GM21619 (cell line): ENCODE results near the gene CALR3.
"Not testable (repeated sequence)": the region's sequence is repeated elsewhere in the genome, so short reads cannot be mapped to it uniquely, and the experiment has no call there.

Source experiments
- ATAC-seq: cut with Tn5 transposase; IDR thresholded peaks from one replicate; pipeline ENCODE4 v1.9.1; 2021; ENCODE audit not compliant: unreplicated experiment

The CALR3 gene

DNA sequence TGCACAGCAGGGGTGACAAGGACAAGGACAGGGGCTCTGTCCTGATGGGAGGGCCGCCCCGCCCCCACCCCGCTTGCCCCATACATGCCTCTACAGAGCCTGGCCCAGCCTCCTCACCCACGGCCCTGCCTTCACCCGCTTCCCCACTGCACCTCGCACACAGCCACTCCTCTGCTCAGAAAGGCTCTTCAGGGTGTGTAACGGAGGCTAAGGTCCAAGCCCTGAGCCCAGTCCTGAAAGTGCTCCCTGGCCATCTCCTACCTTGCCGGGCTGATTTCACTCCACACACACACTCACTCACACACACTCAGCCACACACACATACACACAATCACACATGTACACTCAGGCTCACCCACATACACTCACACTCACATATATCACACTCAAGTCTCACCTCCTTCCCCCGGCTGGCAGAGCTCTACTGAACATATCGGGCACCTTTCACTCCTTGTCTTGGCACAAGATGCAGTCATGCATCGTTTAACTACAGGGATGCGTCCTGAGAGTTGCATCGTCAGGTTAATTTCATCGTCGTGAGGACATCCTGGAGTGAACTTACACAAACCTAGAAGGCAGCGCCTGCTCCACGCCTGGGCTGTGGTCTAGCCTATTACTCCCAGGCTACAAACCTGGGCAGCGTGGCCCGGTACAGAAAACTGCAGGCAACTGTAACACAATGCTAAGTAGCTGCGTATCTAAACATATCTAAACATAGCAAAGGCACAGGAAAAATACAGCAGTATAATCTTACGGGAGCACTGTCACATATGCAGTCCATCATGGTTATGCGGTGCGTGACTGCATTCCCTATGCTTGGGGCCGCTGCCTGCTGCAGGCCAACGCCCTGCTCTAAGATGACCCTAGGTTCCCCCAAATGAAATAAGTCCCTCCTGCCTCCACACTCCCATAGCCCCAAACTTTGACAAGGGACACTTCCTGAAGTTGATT is 37.3 kb downstream of the CALR3 start:
- ATAC-seq: no peak

DNA sequence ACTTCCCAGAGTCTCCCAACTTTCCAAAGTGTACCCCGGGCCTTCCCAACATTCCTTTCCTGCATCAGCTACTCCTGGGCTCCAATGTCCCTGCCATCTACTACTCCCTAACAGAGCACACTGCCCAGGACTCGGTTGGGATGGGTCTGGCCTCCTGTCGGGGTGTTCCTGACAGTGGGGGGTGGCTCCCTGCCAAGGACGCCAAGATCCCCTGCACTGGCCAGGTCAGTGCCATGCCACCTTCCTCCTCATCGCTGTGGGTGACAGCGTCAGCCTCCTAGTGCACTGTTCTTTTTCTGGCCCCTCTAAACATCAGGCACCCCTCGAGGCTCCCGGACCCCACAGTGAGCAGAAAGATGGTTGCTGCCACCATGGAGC is 38.0 kb downstream of the CALR3 start:
- no peak for ATAC-seq

DNA sequence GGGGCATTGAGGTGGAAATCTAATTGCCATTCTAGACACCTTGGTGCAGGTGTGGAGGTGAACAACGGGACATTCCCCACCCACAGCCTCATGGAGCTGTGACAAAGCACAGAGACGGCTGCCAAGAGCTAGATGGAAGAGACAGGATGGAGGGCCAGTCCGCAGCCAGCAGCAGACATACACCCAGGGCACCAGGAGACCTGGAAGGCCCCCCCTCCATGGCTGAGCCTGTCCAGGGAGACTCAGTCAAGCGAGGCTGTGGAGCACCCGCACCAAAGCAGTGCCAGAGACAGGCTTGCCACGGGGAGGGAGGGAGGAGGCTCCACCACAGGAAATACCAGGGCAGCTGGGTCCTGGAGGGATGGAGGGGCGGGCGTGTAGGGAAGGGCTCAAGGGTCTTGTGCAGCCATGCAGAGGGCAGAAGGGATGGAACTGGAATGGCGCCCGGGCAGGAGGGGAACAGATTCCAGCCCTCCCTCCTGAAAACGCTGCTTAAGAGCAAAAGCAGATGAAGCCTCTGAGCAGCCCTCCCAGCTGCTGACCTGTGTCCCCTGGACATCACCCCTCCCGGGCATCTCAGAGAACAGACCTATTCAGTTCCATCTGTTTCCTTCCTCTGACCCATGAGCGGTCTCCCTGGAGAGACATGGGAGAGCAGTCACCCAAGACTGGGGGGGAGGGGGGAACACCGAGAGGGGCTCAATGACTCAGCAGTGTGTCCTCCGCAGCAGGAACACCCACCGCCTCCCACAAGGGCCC is 38.6 kb downstream of the CALR3 start:
- no peak for ATAC-seq

DNA sequence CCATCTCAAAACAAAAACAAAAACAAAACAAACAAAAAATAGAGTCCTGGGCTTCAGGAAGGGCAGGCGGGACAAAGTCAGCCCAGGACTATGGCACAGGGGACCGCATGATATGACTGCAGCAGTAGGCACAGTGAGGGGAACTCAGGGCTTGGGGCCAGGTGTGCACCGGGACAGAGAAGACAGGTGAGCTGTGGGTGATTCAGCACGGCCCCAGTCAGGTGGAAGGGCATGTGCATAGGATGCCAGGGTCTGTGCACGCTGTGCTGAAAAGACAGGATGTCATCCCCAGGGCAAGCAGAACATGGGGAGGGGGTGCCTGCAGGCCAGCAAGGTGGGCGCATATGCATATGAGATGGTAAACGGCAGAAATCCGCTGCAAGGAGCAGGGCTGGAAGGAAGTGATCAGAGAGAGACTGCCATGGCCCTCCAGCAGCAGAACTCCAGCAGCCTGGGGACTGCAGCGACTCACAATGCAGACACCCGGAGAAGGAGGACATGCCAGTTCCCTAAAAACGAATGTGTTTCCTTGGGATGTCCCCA is 39.2 kb downstream of the CALR3 start:
- ATAC-seq: no peak

DNA sequence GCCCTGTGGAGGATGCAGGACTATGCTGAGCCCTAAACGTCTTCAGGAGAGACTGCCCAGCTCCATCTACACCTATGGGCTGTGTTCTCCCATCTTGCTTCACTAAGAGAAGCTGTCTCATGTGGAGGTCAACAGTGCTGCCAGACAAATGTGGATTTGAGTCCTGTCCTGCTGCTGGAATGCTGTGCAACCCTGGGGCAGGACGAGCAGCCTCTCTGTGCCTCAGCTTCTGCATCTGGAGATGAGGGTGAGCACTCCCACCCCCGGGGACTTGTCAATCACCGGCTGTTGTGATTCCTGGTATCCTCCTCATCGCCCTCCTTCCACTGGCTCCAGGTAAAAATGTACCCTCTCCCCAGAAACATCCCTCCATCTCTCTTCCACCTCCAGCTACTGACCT is 40.5 kb downstream of the CALR3 start:
- no peak for ATAC-seq

DNA sequence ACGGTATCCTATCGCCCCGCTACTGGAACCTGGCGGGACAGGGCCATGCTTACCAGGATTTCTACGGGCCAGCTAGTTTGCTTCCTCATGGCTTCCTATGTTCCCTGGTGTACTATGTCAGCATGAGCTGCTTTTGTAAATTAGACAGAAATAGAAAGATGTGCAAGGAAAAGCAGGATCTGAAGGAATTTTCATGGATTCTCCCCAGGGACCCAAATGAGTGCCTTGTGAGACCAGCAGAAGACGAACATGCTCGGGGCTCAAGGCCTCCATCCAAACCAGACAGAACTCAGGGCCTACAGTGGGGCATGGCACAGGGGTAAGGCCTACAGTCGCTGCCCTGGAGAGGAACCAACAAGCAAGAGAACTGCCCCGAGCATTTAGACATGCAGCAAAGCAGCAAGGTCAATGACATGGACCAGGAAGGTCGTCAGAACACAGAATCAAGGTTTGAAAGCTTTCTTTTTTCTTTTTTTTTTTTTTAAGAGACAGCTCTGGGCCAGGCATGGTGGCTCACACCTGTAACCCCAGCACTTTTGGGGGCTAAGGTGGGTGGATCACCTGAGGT is 41.5 kb downstream of the CALR3 start:
- no peak for ATAC-seq

DNA sequence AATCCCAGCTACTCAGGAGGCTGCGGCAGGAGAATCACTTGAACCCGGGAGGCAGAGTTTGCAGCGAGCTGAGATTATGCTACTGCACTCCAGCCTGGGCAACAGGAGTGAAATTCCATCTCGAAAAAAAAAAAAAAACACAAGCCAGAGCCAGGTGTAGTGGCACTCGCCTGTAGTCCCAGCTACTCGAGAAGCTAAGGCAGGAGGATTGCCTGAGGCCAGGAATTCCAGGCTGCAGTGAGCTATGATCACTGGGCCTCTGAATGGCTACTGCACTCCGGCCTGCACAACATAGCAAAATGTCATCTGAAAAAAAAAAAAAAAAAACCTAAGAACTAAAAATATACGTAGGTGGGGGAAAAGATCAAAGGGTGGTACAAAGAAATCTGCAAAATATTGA is 43.6 kb downstream of the CALR3 start:
- ATAC-seq: no peak

DNA sequence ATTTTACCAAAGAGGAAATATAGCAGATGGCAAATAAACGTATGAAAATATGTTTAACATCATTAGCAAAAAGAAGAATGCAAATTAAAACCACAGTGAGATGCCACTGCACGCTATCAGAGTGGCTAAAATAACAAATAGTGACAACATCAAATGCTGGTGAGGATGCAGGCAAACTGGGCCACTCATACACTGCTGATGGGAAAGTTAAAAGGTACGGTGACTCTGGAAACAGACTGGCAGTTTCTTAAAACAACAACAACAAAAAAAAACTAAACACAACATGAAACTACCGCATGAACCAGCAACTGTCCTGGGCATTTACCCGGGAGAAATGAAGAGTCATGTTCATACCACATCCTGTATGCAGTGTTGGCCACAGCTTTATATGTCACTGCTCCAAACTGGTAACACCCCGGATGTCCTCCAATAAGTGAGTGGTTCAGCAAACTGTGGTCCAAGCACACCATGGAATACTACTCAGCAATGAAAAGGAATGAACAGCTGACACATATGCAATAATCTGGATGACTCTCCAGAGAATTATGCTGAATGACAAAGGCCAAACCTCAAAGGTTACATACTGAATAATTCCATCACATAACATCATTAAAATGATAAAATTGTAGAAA is 46.5 kb downstream of the CALR3 start:
- peak; percentile 41 for ATAC-seq

DNA sequence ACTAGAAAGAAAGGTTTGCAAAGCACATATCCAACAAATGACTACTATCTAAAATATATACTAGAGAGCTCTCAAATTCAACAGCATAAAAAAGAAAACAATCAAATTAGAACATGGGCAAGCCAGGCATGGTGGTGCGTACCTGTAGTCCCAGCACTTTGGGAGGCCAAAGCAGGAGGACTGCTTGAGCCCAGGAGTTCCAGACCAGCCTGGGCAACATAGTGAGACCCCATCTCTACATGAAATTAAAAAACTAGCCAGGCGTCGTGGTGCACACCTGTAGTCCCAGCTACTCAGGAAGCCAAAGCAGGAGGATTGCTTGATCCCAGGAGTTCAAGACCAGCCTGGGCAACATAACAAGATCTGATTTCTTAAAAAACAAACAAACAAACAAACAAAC is 47.1 kb downstream of the CALR3 start:
- ATAC-seq: not testable (repeated sequence)

DNA sequence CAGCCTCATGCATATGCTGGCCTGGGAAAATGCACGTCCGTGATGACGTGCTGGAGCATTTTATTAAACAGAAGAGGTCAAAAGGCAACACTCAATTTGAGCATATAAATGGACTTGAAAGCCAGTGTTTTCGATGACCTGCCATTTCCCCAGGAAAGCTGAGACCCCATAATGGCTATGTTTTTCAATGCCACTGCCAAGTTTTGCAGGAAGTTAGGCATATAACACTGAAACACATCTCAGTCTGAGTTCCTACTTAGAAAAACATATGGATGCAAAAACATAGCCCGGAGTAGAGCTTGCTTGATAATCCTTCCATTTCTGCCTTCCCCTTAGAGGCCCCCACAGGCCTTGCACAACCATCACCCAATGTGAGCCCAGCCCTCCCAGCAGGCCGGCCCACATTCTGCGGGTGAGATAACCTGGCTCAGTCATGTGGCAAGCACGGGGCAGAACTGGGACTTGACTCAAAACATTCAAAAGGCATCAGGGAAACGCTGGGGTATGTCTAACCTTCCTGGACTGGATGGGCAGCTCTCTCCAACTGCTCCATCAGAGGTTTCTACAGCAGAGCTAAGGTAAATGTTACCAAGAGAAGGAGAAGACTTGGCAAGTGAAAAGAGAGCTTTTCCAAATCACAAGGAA is 49.1 kb downstream of the CALR3 start:
- no peak for ATAC-seq

DNA sequence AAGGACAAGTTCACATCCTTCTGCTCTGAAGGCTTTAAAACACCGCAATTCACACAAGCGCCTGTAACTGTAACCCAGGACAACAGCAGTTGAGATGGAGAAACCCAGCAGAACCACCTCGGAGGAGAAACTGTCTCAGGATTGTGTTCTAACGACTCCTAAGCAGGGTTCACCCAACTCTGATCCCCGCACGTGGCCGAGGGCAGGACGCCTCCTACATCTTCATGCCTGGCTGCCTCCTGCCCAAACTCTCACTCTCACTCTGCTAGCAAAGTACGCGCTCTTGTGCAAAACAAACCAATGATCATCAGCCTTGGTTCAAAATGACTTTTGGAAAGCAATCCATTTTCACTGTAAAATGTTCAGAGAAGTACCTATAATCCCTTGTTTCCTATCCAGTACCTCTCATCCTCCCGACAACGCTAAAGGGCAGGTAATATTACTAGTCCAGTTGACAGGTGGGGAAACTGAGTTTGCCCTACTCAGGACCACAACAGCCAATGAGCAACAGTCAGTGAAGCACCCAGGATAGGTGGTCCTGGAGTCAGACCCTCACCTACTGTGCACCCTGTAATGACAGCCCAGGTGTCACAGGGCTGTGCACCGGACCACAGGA is 49.8 kb downstream of the CALR3 start:
- no peak for ATAC-seq

DNA sequence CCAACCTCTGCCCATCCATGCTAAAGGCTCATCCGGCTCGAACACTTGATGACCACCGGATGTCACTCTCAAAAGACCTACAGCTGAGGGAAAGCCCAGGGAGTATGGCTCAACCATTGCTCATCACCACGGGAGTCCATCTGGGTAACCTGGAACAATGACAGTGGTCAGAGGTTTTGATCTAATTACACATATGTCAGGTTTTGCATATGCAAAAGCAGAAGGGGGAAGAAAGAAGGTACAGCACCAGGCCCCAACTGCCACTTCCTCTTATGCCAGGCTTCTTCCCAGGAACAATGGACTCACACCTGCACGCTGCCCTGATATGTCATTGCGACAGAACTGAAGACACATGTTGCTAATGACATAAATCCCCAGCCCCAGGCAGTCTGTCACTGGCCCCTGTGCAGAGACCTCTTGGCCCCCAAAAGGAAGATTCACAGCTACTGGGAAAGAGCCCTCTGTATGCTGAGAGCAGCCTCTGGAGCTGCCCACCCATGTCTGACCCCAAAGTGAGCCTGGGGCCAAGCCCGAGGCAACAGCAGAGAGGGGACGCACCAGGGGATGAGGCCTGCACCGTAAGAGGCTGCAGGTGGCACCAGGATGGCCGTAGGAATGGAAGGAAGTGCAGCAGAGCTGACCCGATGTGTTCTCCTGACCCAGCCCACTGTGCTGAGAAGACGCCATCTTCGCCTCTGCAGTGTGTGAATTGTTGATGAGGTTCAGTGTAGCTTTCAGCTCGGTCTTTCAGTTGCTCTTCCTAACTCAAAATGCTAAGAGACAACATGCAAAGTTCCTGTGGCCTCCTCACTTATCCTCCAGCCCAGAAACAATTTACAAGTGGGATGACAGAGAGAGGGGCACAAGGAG is 50.5 kb downstream of the CALR3 start:
- peak; percentile 36 for ATAC-seq

DNA sequence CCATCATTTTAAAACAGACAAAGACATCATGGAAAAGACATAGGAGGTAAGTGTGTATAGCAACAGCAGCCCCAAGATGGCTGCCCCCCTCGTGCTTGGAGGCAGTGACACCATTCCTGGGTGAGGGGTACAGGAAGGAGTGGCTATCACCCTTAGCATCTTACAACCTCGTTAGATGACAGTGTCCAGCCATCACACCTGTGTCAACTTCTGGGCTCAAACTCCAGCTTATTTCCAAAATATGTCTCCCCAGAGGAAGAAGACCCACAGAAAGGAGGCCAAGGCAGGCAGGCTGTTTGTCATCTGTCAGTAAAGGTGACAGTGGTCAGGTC is 51.7 kb downstream of the CALR3 start:
- ATAC-seq: no peak

DNA sequence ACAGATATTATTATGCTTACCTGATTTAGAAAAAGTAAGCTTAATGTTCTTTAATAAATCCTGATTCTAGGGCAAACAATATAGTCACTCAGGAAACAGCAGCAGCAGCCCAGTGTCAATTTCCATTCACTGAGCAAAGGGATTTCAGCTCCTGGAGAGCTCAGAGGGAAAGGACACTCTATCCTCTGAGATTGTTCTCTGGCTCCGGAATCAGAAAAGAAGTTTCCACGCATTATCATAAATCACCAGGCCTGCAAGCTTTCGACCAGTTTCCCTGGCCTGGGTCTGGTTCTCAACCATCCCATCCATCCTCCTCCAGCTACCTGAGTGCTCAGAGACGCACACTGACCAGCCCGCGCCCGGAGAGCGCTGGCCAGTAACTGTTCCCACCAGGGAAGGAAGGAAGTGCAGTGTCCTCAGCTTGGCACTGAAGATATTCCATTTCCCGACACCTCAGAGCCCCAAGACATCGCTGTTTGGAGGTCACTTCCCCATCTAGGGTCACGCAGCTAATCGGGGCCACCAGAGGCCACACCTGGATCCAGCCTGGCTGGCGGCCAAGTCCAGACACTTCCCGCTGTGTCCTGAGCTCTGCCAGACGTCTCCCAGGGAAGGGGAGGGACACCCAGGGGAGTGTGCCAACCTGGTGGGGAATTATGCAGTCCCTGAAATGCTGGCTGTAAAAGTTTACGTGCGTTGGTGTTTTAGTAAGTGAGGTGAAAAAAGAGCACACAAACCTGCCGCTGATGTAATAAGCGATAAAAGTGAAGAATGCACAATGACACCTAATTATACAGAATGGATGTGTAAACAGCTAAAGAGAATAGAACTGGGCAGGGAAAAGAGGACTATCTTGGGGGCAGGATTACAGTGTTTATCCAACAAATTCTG is 53.3 kb downstream of the CALR3 start:
- no peak for ATAC-seq

DNA sequence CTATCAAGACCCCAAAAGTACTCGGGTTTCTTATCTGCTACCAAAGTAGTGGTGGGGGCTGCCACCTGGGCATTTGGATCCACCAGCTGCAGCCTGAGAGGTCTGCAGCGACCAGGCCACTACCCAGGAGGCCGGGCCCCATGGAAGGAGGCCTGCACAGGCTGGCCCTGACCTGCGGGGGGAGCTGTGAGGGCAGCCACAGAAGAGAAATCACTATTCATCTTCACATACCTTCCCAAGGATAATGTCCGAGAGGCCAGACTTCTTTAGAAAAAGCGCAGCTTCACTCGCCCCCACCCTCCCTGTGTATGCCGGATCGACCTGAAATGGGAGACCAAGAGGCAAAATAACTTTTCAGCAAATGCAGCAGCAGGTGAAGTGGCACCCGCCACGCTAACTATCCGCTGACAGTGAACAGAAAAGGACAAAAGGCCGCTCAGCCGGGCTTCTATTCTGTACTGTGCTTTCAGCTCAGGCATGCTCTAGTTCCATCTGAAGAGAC is 54.3 kb downstream of the CALR3 start:
- ATAC-seq: no peak

DNA sequence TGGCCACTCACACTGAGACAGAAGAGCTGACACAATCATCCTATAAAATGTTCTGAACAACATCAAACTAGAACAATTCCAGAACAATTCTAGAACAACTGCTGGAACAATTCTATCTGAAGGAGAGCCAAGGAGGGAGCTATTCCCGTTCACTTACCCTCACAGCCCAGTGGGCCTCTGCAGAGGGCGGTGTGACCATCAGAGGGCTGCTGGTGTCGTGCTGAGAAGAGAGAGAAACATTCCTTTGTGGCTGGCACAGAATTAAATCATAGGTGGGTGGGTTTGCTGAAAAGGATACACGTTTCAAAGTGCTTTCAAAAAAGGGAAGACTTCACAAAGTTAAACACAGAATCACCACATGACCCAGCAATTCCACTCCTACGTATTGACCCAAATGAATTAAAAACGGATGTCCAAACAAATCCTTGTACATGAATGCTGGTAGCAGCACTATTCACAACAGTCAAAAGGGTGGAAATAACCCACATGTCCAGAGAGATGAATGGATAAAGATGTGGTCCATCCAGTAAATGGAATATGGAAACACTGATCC is 59.1 kb downstream of the CALR3 start:
- no peak for ATAC-seq

DNA sequence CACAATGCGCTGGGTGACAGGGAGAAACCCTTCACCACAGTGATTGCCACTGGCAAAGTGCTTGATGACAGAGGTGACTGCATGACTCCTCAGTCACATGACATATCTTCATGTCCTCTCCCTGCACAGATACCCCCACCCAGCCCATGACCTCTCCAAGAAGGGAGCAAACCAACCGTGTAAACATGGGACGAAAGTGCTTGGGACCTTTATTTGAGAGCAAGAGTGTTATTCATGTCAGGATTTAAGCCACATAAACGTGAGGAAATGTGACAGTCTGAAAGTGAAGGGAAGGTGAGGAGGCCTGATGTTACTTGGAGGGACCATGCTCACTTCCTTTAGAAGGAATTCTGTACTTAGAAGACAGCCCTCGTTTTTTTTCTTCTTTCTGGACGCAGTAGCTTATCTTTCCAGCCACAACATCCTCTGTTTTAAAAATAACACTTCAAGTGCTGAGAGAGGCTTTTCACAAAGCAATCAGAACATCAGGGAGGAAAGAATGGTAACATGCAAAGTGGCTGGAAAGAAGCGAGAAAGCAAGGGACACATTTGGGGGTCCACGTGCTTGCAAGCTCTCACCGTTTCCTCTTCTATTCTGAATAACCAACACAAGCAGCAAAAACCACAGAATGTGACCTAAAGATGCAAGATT is 59.8 kb downstream of the CALR3 start:
- ATAC-seq: no peak
